ENCODE results near the gene ADARB1.

ADARB1 gene

GRCh38 chr21:45162115-45162514 lies 87.7 kb downstream of the ADARB1 start:
- in situ Hi-C loops (cut with MboI; ENCODE audit: low sequenced_read_pairs), result no loop called here

- in situ Hi-C loops (cut with MboI; ENCODE audit: low sequenced_read_pairs), result no loop called here
These were observed 88.4 kb downstream of the ADARB1 start for GRCh38 chr21:45162809-45163208.

GRCh38 chr21:45163413-45164123 lies 89.2 kb downstream of the ADARB1 start:
- in situ Hi-C loops (cut with MboI; ENCODE audit: low sequenced_read_pairs), result no loop called here

- in situ Hi-C loops (cut with MboI; ENCODE audit: low sequenced_read_pairs), result no loop called here
These were observed 89.7 kb downstream of the ADARB1 start for GRCh38 chr21:45164124-45164511.

GRCh38 chr21:45164838-45165237 lies 90.5 kb downstream of the ADARB1 start:
- in situ Hi-C loops (cut with MboI; ENCODE audit: low sequenced_read_pairs), result no loop called here

GRCh38 chr21:45166931-45167330 lies 92.6 kb downstream of the ADARB1 start:
- in situ Hi-C loops (cut with MboI; ENCODE audit: low sequenced_read_pairs), result no loop called here

- in situ Hi-C loops (cut with MboI; ENCODE audit: low sequenced_read_pairs), result no loop called here
These were observed 93.4 kb downstream of the ADARB1 start for GRCh38 chr21:45167796-45168222.

- in situ Hi-C loops (cut with MboI; ENCODE audit: low sequenced_read_pairs), result no loop called here
These were observed 94.1 kb downstream of the ADARB1 start for GRCh38 chr21:45168522-45168921.

GRCh38 chr21:45169001-45169400 lies 94.6 kb downstream of the ADARB1 start:
- in situ Hi-C loops (cut with MboI; ENCODE audit: low sequenced_read_pairs), result no loop called here

GRCh38 chr21:45169682-45170081 lies 95.3 kb downstream of the ADARB1 start:
- in situ Hi-C loops (cut with MboI; ENCODE audit: low sequenced_read_pairs), result no loop called here

- in situ Hi-C loops (cut with MboI; ENCODE audit: low sequenced_read_pairs), result no loop called here
These were observed 96.6 kb downstream of the ADARB1 start for GRCh38 chr21:45170987-45171386.

GRCh38 chr21:45172420-45172819 lies 98.0 kb downstream of the ADARB1 start:
- in situ Hi-C loops (cut with MboI; ENCODE audit: low sequenced_read_pairs), result no loop called here

- in situ Hi-C loops (cut with MboI; ENCODE audit: low sequenced_read_pairs), result no loop called here
These were observed 101.1 kb downstream of the ADARB1 start for GRCh38 chr21:45175326-45176095.

GRCh38 chr21:45176141-45176540 lies 101.8 kb downstream of the ADARB1 start:
- in situ Hi-C loops (cut with MboI; ENCODE audit: low sequenced_read_pairs), result no loop called here

- in situ Hi-C loops (cut with MboI; ENCODE audit: low sequenced_read_pairs), result no loop called here
These were observed 102.7 kb downstream of the ADARB1 start for GRCh38 chr21:45177039-45177438.

- in situ Hi-C loops (cut with MboI; ENCODE audit: low sequenced_read_pairs), result no loop called here
These were observed 103.8 kb downstream of the ADARB1 start for GRCh38 chr21:45178070-45178608.

GRCh38 chr21:45178971-45179370 lies 104.6 kb downstream of the ADARB1 start:
- in situ Hi-C loops (cut with MboI; ENCODE audit: low sequenced_read_pairs), result no loop called here

- in situ Hi-C loops (cut with MboI; ENCODE audit: low sequenced_read_pairs), result no loop called here
These were observed 105.3 kb downstream of the ADARB1 start for GRCh38 chr21:45179568-45180245.

- in situ Hi-C loops (cut with MboI; ENCODE audit: low sequenced_read_pairs), result no loop called here
These were observed 105.8 kb downstream of the ADARB1 start for GRCh38 chr21:45180246-45180599.

- in situ Hi-C loops (cut with MboI; ENCODE audit: low sequenced_read_pairs), result no loop called here
These were observed 108.6 kb downstream of the ADARB1 start for GRCh38 chr21:45182958-45183357.

GRCh38 chr21:45183852-45184251 lies 109.5 kb downstream of the ADARB1 start:
- in situ Hi-C loops (cut with MboI; ENCODE audit: low sequenced_read_pairs), result no loop called here

GRCh38 chr21:45184869-45185268 lies 110.5 kb downstream of the ADARB1 start:
- in situ Hi-C loops (cut with MboI; ENCODE audit: low sequenced_read_pairs), result no loop called here

Measured in HL-60/S4 (cell line).